GM21717 (cell line): ENCODE data around the gene ZNF20.
A peak's percentile ranks its signal among the peaks of the same experiment; 100 is the strongest.

Experiments used
- ATAC-seq: cut with Tn5 transposase; IDR thresholded peaks from one replicate; pipeline ENCODE4 v1.9.1; 2021; ENCODE audit warnings: mild to moderate bottlenecking, moderate library complexity; ENCODE audit not compliant: unreplicated experiment

The ZNF20 gene

GRCh38 chr19:12139885-12140544 lies at the start of gene ZNF20:
Gene ZNF20 (minus strand): TSS chr19:12140350. CDS start chr19:12140182, 168 bp downstream.
- ATAC-seq: peak; percentile 84

- ATAC-seq: no peak
These were observed 47.5 kb upstream of the ZNF20 start for GRCh38 chr19:12187625-12188024.

- no peak for ATAC-seq
These were observed 40.2 kb upstream of the ZNF20 start for GRCh38 chr19:12180377-12180776.

GRCh38 chr19:12166626-12167025 lies 26.5 kb upstream of the ZNF20 start:
- no peak for ATAC-seq

- no peak for ATAC-seq
These were observed 23.7 kb upstream of the ZNF20 start for GRCh38 chr19:12163826-12164225.

GRCh38 chr19:12162882-12163806 lies 23.0 kb upstream of the ZNF20 start, which contains the start of gene ZNF136:
Gene ZNF136 (plus strand): TSS chr19:12163096. CDS start chr19:12163204, 108 bp downstream.
- ATAC-seq: peak; percentile 87

GRCh38 chr19:12162513-12162881 lies 22.3 kb upstream of the ZNF20 start:
- ATAC-seq: no peak

GRCh38 chr19:12159773-12160414 lies 19.7 kb upstream of the ZNF20 start:
- ATAC-seq: no peak

- ATAC-seq: peak; percentile 75
These were observed 16.3 kb upstream of the ZNF20 start, which contains the start of gene ZNF625 for GRCh38 chr19:12156223-12157058. Gene ZNF625 (minus strand): TSS chr19:12156734. CDS start chr19:12156558, 176 bp downstream.

- ATAC-seq: no peak
These were observed 15.2 kb upstream of the ZNF20 start for GRCh38 chr19:12155324-12155860.

GRCh38 chr19:12145348-12145747 lies 5.2 kb upstream of the ZNF20 start:
- no peak for ATAC-seq

- ATAC-seq: no peak
These were observed 1.2 kb upstream of the ZNF20 start for GRCh38 chr19:12141405-12141736.

GRCh38 chr19:12140545-12141404 lies 625 bp upstream of the ZNF20 start:
- no peak for ATAC-seq

GRCh38 chr19:12139269-12139668 lies 881 bp downstream of the ZNF20 start:
- no peak for ATAC-seq

GRCh38 chr19:12137221-12137940 lies 2.8 kb downstream of the ZNF20 start:
- no peak for ATAC-seq

- ATAC-seq: no peak
These were observed 7.1 kb downstream of the ZNF20 start for GRCh38 chr19:12133069-12133468.

- ATAC-seq: no peak
These were observed 13.4 kb downstream of the ZNF20 start for GRCh38 chr19:12126707-12127106.

- no peak for ATAC-seq
These were observed 22.8 kb downstream of the ZNF20 start for GRCh38 chr19:12117201-12117970.
